Adrenal gland (tissue), 5 donors: ENCODE data around the gene ICOSLG.
"Not testable (repeated sequence)": the region's sequence is repeated elsewhere in the genome, so short reads cannot be mapped to it uniquely, and the experiment has no call there.

ENCODE experiments used
- POLR2A ChIP-seq, 2 donors: fragments of 450-650 bp; IDR thresholded peaks; one replicate each; pipeline ENCODE4 v1.6.1; 2017; ENCODE audit warnings: antibody characterized with exemption in 2 of 2, mild to moderate bottlenecking in 2 of 2, moderate library complexity in 1 of 2
- TF ChIP-seq, protein P1 (sequence below), 6 experiments: fragments of 450-650 bp in 4 of 6; fragments of 200-600 bp in 2 of 6; sonication (generic) in 1 of 6; IDR thresholded peaks; 1 replicate in 5 of 6; 2 replicates in 1 of 6; pipeline versions ENCODE4 v1.5.1 to v1.8.0; 2016 to 2021; ENCODE audit warnings: antibody characterized with exemption in 6 of 6, mild to moderate bottlenecking in 2 of 6, moderate library complexity in 1 of 6
- donor health status: DM: no; HTN: no; CAD: no.

DNA sequence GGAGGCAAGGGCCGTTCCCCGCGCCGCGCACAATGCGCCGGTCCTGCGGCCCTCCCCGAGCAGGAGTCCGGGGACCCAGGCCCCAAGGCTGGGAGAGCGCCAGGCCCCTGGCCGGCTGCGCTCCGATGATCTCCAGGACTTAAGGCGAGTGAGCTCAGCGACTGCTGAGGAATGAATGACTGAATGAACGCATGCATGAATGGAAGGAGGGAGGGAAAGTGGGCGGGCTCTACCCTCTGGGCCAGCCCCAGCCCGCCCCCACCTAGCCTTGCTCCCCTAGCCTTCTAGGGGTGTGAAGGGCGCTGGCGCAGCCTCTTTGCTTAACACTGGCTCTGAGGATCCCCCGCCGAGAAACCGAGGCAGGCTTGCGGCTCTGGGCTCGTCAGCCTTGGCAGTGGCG is 538 bp upstream of the ICOSLG start:
- not testable (repeated sequence) for TF ChIP-seq POLR2A (IDR thresholded peaks at IDR 0.05)
- TF ChIP-seq, protein P1, sequence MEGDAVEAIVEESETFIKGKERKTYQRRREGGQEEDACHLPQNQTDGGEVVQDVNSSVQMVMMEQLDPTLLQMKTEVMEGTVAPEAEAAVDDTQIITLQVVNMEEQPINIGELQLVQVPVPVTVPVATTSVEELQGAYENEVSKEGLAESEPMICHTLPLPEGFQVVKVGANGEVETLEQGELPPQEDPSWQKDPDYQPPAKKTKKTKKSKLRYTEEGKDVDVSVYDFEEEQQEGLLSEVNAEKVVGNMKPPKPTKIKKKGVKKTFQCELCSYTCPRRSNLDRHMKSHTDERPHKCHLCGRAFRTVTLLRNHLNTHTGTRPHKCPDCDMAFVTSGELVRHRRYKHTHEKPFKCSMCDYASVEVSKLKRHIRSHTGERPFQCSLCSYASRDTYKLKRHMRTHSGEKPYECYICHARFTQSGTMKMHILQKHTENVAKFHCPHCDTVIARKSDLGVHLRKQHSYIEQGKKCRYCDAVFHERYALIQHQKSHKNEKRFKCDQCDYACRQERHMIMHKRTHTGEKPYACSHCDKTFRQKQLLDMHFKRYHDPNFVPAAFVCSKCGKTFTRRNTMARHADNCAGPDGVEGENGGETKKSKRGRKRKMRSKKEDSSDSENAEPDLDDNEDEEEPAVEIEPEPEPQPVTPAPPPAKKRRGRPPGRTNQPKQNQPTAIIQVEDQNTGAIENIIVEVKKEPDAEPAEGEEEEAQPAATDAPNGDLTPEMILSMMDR (IDR thresholded peaks at IDR 0.05), result not testable (repeated sequence)
